ENCODE data around the gene DPF1.

GRCh38 chr19:38201731-38202130 is 22.3 kb downstream of the DPF1 start:
- no peak for TF ChIP-seq CTCF (IDR thresholded peaks at IDR 0.05)
- TF ChIP-seq POLR2A (IDR thresholded peaks at IDR 0.05) = no peak

Measured in lower leg skin (tissue), 3 donors.